ENCODE results near the gene MAGEA4. TPM values are rescaled to one million over a fixed set of nuclear protein-coding genes. Genes with fewer than 3 reads are reported as not detected.

Gene MAGEA4, protein sequence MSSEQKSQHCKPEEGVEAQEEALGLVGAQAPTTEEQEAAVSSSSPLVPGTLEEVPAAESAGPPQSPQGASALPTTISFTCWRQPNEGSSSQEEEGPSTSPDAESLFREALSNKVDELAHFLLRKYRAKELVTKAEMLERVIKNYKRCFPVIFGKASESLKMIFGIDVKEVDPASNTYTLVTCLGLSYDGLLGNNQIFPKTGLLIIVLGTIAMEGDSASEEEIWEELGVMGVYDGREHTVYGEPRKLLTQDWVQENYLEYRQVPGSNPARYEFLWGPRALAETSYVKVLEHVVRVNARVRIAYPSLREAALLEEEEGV
- not detected for total RNA-seq
- long read RNA-seq: 0 reads

GRCh38 chrX:151912780-151913179, at the start of gene MAGEA4:
Gene MAGEA4 (plus strand): TSS chrX:151912889. CDS start chrX:151923665, 10,776 bp downstream.
- Histone ChIP-seq H3K36me3 (no peaks in the 10 kb centered on the region), H3K27ac (no peak within 1 kb of the TSS), H3K4me1 (no peaks in the 10 kb centered on the region), H3K27me3 (no peaks in the 10 kb centered on the region), H3K9me3 (no peaks in the 10 kb centered on the region), H3K4me3 (no peak within 1 kb of the TSS)
- TF ChIP-seq CTCF (IDR thresholded peaks at IDR 0.05): no peak
- intact Hi-C loops (cut with DNase I): no loop called here
- no peak for ATAC-seq
- DNase-seq: no peak

DNA sequence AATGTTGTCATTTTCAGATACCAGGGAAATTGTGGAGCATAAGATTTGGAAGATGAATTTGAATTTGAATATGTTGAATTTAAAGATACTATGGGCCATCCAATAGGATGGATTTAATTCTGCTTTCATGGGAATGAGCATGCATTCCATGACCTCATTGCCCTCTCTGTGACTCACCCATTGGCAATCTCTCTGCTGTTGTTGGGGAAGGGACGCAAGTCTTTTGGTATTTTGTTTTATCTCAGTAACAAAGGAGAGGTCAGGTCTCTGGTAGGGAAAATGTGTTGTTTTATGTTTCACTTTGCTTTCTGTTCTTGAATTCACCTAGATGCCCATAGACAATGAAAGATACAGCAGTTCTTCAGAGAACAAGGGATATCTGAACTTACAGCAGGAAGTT, 42.1 kb upstream of the MAGEA4 start:
- Histone ChIP-seq H3K9me3 (no peaks in the 10 kb centered on the region), H3K4me3 (no peak overlapping the region), H3K4me1 (no peaks in the 10 kb centered on the region), H3K27me3 (no peaks in the 10 kb centered on the region), H3K36me3 (no peaks in the 10 kb centered on the region), H3K27ac (no peak overlapping the region)
- intact Hi-C loops (cut with DNase I): no loop called here
- TF ChIP-seq CTCF (IDR thresholded peaks at IDR 0.05): no peak
- ATAC-seq: no peak
- no peak for DNase-seq

DNA sequence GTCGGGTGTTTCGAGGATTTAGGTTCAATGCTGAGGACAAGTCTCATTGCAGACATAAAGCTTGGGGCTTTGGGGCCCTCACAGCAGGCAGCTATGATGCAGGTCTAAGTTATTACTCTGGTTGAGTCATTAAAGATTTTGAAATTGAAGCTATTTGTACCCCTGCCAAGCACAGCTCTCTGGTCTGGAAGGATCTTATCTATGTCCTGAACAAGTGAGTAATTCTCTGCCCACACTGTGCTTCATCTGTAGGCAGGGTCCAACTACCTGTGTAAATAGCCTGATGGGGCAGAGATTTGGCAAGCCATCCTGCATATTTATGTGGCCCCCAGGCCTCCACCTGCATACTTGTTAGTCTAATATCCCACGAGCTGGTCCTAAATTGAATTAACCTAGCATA, 41.4 kb upstream of the MAGEA4 start:
- no peak overlapping the region for H3K4me3 ChIP-seq
- intact Hi-C loops (cut with DNase I): no loop called here
- DNase-seq (no peak), ATAC-seq (no peak)
- H3K27ac ChIP-seq: no peak overlapping the region
- H3K36me3 ChIP-seq: no peaks in the 10 kb centered on the region
- no peak for TF ChIP-seq CTCF (IDR thresholded peaks at IDR 0.05)
- H3K9me3 ChIP-seq: no peaks in the 10 kb centered on the region
- no peaks in the 10 kb centered on the region for H3K27me3 ChIP-seq
- H3K4me1 ChIP-seq: no peaks in the 10 kb centered on the region

- TF ChIP-seq CTCF (IDR thresholded peaks at IDR 0.05): no peak
- intact Hi-C loops (cut with DNase I): no loop called here
- Histone ChIP-seq H3K27me3 (no peaks in the 10 kb centered on the region), H3K4me3 (no peak overlapping the region), H3K27ac (no peak overlapping the region), H3K9me3 (no peaks in the 10 kb centered on the region), H3K36me3 (no peaks in the 10 kb centered on the region), H3K4me1 (no peaks in the 10 kb centered on the region)
- ATAC-seq (no peak), DNase-seq (no peak)
Observed at GRCh38 chrX:151873096-151873495, 39.6 kb upstream of the MAGEA4 start.

DNA sequence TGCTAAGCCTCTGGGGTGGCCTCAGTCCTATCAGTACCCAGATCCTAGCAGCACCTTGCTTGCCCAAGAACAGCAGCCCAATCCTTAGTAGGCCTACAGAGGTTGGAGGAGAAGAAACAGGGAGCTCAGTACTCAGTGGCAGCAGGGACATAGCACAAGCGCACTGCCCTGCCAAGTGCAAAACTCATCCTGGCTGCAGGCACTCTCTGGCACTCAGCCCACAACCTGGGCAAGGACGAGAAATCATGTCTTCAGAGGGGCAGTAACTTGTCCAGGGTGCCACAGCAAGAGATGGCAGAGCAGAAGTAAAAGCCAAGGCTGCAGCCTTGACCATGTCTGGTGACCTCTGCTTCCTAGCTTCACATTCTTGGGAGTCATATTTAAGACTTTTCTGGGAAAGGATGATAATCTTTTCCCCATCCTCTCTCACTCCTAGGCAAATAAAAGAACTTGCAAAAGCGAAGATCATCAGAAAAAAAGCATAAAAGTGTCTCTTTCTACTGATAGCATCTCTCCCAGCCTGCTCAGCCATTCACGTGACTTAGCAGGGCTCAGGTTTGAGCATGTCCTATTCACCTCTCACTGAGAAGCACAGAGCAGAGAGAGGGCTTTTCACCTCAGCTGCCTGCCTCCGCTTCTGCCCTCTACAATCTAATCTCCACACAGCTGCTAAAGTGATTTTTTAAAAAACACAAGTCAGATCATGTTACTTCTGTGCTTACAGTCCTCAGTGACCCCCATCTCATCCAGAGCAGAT, 37.2 kb upstream of the MAGEA4 start:
- DNase-seq (no peak), ATAC-seq (no peak)
- H3K36me3 ChIP-seq: no peaks in the 10 kb centered on the region
- H3K27ac ChIP-seq: no peak overlapping the region
- no peaks in the 10 kb centered on the region for H3K27me3 ChIP-seq
- no peaks in the 10 kb centered on the region for H3K4me1 ChIP-seq
- H3K9me3 ChIP-seq: no peaks in the 10 kb centered on the region
- no peak for TF ChIP-seq CTCF (IDR thresholded peaks at IDR 0.05)
- no peak overlapping the region for H3K4me3 ChIP-seq
- intact Hi-C loops (cut with DNase I): no loop called here

Measured in upper lobe of right lung (tissue), 1 donor.